Stomach (tissue), 9 donors: ENCODE data around the gene TUT1. TPM values are rescaled to one million over a fixed set of nuclear protein-coding genes. Genes with fewer than 3 reads are reported as not detected.
"Not testable (repeated sequence)": the region's sequence is repeated elsewhere in the genome, so short reads cannot be mapped to it uniquely, and the experiment has no call there.

Source experiments
- DNase-seq, 2 donors: peaks; one replicate each; pipeline versions ENCODE4 v3.0.0 to v3.0.0-alpha.2; 2013 to 2019
- H3K27ac ChIP-seq, 5 donors: fragments of 200-600 bp in 4 of 5; sonication (generic) in 4 of 5; one replicate each; pipeline ENCODE4 v1.5.1; 2013 to 2019; ENCODE audit warnings: mild to moderate bottlenecking in 1 of 5, moderate library complexity in 1 of 5
- H3K27me3 ChIP-seq, 3 donors: fragments of 200-600 bp; sonication (generic); one replicate each; pipeline ENCODE4 v1.5.1; 2017 to 2019; ENCODE audit warnings: mixed run types in 1 of 3
- H3K36me3 ChIP-seq, 4 donors: fragments of 200-600 bp; sonication (generic); 1 replicate in 3 of 4; 2 replicates in 1 of 4; pipeline ENCODE4 v1.5.1; 2016 to 2019
- H3K4me1 ChIP-seq, 4 donors: fragments of 200-600 bp; sonication (generic); one replicate each; pipeline ENCODE4 v1.5.1; 2016 to 2019
- H3K4me3 ChIP-seq, 4 donors: fragments of 200-600 bp; sonication (generic) in 3 of 4; one replicate each; pipeline ENCODE4 v1.5.1; 2016 to 2019; ENCODE audit warnings: mild to moderate bottlenecking in 1 of 4
- H3K9me3 ChIP-seq, 4 donors: fragments of 200-600 bp; sonication (generic); one replicate each; pipeline ENCODE4 v1.5.1; 2016 to 2019
- CTCF ChIP-seq, 7 experiments: fragments of 450-650 bp in 4 of 7; fragments of 200-600 bp in 3 of 7; sonication (generic) in 3 of 7; IDR thresholded peaks; one replicate each; pipeline ENCODE4 v1.5.1; 2016 to 2019; ENCODE audit warnings: antibody characterized with exemption in 7 of 7, control low read depth in 2 of 7, mild to moderate bottlenecking in 1 of 7
- EP300 ChIP-seq: sonication (generic); formaldehyde crosslinking; IDR thresholded peaks from one replicate; pipeline ENCODE4 v1.6.1; 2017; ENCODE audit warnings: antibody characterized with exemption
- POLR2A ChIP-seq, 4 donors: fragments of 450-650 bp; IDR thresholded peaks; one replicate each; pipeline ENCODE4 v1.6.1; 2016; ENCODE audit warnings: antibody characterized with exemption in 4 of 4, control low read depth in 2 of 4, mild to moderate bottlenecking in 1 of 4, moderate library complexity in 1 of 4
- POLR2AphosphoS5 ChIP-seq, 3 donors: sonication (generic); formaldehyde crosslinking; IDR thresholded peaks; one replicate each; pipeline ENCODE4 v1.6.1; 2016; ENCODE audit warnings: antibody characterized with exemption in 3 of 3
- WGBS, 5 donors: extraction: QIAGEN DNeasy Blood & Tissue Kit in 3 of 5; methylation state at CpG; one replicate each; pipeline versions ENCODE4 v1.1.5 to v1.1.7; 2013 to 2018; 5-methylcytosine and 5-hydroxymethylcytosine counted together
- intact Hi-C: fragments of 100-400 bp; cut with DNase I; formaldehyde crosslinking; loops from one replicate; pipeline ENCODE4 v1.15.1; 2023; ENCODE audit warnings: low total_unique reads
- polyA plus RNA-seq, 3 donors: library from polyadenylated mRNA; stranded (reverse); fragments of 200-250 nt; gene quantifications; one replicate each; pipeline ENCODE4 v1.2.3, GENCODE V29; 2013
- total RNA-seq, 5 donors: library from RNA; depleted of rRNA; stranded (reverse); fragments of >200 nt; gene quantifications; one replicate each; pipeline versions ENCODE4 v1.1.0 to v1.2.3, GENCODE V29; 2014 to 2016
- donor health status: healthy with polysubstance abuse.
- donor health status: Bipolar disorder and iron deficiency.
- donor health status: healthy.

The TUT1 gene
- total and polyA plus RNA-seq, 8 donors = 6.1 to 36.2 (median 14.8) TPM

DNA sequence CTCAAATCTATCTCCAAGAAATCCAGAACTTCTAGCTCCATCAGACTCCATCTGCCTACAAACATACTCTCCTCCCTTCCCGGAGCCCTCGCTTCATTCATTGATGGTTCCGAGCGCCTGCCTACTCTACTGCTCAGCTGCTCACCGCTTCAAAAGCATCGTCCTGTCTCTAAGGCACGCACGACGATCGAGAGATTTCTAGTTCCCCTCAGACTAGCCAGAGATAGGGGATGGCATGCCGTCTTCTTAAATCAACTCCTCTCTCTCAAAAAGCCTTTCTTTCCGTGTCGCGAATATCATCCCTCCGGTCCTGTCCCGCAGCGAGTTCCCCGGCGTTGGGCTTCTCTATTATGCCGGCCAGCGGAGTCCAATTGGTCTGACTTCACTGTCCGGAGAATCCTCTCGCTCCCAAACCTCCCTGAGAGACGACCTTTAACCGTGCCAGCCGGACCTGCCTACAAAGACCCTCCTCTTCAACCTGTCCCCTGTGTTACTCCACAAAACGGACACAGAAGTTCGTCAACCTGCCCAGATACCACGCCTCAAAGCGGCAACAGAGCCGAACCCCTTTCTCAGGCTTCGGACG is 18.2 kb downstream of the TUT1 start:
- Histone ChIP-seq H3K27ac (peak overlapping the region; percentile 66 to 95 (median 93)), H3K27me3 (no peaks in the 10 kb centered on the region), H3K9me3 (no peaks in the 10 kb centered on the region), H3K36me3 (peaks cover 38 to 69% (median 68%) of the 10 kb centered on the region in 4 donors), H3K4me1 (peaks cover 26 to 73% (median 57%) of the 10 kb centered on the region in 4 donors), H3K4me3 (peak overlapping the region; percentile 74 to 98 (median 84))
- WGBS, 5 donors = 0 to 1% (median 0%) methylated on average over 33 of the region's 33 CpGs
- TF ChIP-seq CTCF (IDR thresholded peaks at IDR 0.05) = no peak
- TF ChIP-seq POLR2A (IDR thresholded peaks at IDR 0.05) = no peak
- no peak for TF ChIP-seq EP300
- TF ChIP-seq POLR2AphosphoS5 (IDR thresholded peaks at IDR 0.05) = no peak
- intact Hi-C loops = no loop called here
- peak in 1 of 2 donors; percentile 52 for DNase-seq

GRCh38 chr11:62572431-62572830 is 18.9 kb downstream of the TUT1 start:
- no peak for DNase-seq
- TF ChIP-seq POLR2AphosphoS5 (IDR thresholded peaks at IDR 0.05) (no peak), POLR2A (IDR thresholded peaks at IDR 0.05) (no peak), EP300 (no peak), CTCF (IDR thresholded peaks at IDR 0.05) (no peak)
- peaks cover 26 to 73% (median 59%) of the 10 kb centered on the region in 4 donors for H3K4me1 ChIP-seq
- H3K27me3 ChIP-seq = no peaks in the 10 kb centered on the region
- H3K27ac ChIP-seq = peak overlapping the region in 4 of 5 donors; percentile 91 to 95 (median 94)
- WGBS, 5 donors = 66 to 73% (median 72%) methylated on average over 12 of the region's 12 CpGs
- no peaks in the 10 kb centered on the region for H3K9me3 ChIP-seq
- H3K36me3 ChIP-seq = peaks cover 38 to 69% (median 68%) of the 10 kb centered on the region in 4 donors
- H3K4me3 ChIP-seq = peak overlapping the region; percentile 74 to 98 (median 84)
- intact Hi-C loops = no loop called here

DNA sequence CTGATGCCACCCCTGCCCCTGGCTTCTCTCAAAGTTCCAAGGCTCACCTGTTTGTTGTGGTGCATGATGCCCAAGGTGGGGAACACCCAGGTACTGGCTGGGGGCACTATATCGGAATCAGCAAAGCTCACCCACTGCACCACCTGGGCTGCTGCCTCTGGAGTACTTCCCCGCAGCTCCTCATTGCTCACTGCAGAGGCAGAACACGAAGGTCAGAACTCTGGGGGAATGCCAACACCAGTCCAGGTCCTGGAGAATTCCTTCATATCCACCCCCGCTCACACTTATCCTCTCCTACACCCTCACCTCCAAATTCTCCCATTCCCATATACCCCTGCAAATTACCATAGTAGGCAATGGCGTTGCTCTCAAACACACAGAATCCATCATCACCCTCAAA is 19.8 kb downstream of the TUT1 start:
- DNase-seq, H3K9me3 ChIP-seq, intact Hi-C loops, H3K27me3 ChIP-seq: not testable (repeated sequence)
- H3K4me1 ChIP-seq = peaks cover 24 to 71% (median 55%) of the 10 kb centered on the region in 4 donors
- WGBS, 5 donors = 74 to 82% (median 80%) methylated on average over 5 of the region's 5 CpGs
- H3K36me3 ChIP-seq = peaks cover 47 to 69% (median 68%) of the 10 kb centered on the region in 4 donors
- peak overlapping the region in 1 of 5 donors; percentile 18 for H3K27ac ChIP-seq
- H3K4me3 ChIP-seq = peak overlapping the region in 1 of 4 donors; percentile 98

DNA sequence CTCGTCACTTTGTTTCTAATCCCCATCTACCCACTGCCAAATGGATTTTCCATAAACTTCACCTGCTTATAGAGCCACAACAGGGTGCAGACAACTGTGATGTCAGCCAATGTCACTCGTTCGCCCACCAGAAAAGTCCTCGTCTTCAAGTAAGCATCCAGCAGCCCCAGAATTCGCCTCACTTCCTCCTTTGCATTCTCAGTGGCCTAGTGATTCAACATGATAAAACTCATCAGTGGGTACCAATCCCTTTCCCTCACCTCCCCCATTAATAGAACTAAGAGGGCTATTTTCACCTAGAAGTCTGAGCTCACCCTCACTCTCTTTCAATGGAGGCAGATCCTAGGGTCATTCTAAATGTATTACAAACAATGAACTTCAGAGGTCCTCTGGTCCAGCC is 20.4 kb downstream of the TUT1 start:
- H3K27me3 ChIP-seq, intact Hi-C loops, H3K27ac ChIP-seq, DNase-seq, H3K9me3 ChIP-seq, H3K4me3 ChIP-seq: not testable (repeated sequence)
- 87 to 97% (median 92%) methylated on average over 5 of the region's 5 CpGs for WGBS, 5 donors
- peaks cover 19 to 71% (median 54%) of the 10 kb centered on the region in 4 donors for H3K4me1 ChIP-seq
- H3K36me3 ChIP-seq = peaks cover 53 to 69% (median 68%) of the 10 kb centered on the region in 4 donors

- peaks cover 65 to 79% (median 79%) of the 10 kb centered on the region in 4 donors for H3K36me3 ChIP-seq
- 50 to 73% (median 60%) methylated on average over 1 of the region's 1 CpG for WGBS, 5 donors
- peak overlapping the region in 1 of 5 donors; percentile 15 for H3K27ac ChIP-seq
- H3K9me3 ChIP-seq = no peaks in the 10 kb centered on the region
- no peak for TF ChIP-seq EP300
- no peak for TF ChIP-seq CTCF (IDR thresholded peaks at IDR 0.05)
- intact Hi-C loops = no loop called here
- H3K4me1 ChIP-seq = peaks cover 10 to 71% (median 52%) of the 10 kb centered on the region in 4 donors
- no peak for DNase-seq
- H3K4me3 ChIP-seq = no peak overlapping the region
- no peaks in the 10 kb centered on the region for H3K27me3 ChIP-seq
Measured at GRCh38 chr11:62569611-62570010, 21.7 kb downstream of the TUT1 start.
